B cell (primary cell): ENCODE measurements around the gene SEMA4C. TPM values are rescaled to one million over a fixed set of nuclear protein-coding genes. Genes with fewer than 3 reads are reported as not detected.

Experiments
- ATAC-seq: fragments of 200-7000 bp; cut with Tn5 transposase; one replicate; pipeline ENCODE4 v1.10.0; 2021; ENCODE audit warnings: low read depth, mild to moderate bottlenecking, moderate number of reproducible peaks, moderate library complexity
- CTCF ChIA-PET: fragments of 350-600 bp; sonication (Branson Sonifier 250); formaldehyde crosslinking; loops from one replicate; lab custom pipeline; 2021; ENCODE audit warnings: antibody characterized with exemption, inconsistent platforms; lab: Charles Lee
- POLR2A ChIA-PET: fragments of 350-600 bp; sonication (Branson Sonifier 250); formaldehyde crosslinking; loops from one replicate; lab custom pipeline; 2021; ENCODE audit warnings: antibody characterized with exemption; lab: Charles Lee
- DNase-seq: peaks from one replicate; pipeline ENCODE4 v3.0.0; 2013
- H2AFZ ChIP-seq: 2 replicates; pipeline ENCODE4 v1.6.1; 2012; ENCODE audit warnings: mild to moderate bottlenecking, low read depth, low read length; ENCODE audit not compliant: insufficient read depth, poor library complexity, severe bottlenecking
- H3K27ac ChIP-seq, 2 donors: 1 replicate in 1 of 2; 2 replicates in 1 of 2; pipeline ENCODE4 v1.5.1; 2012 to 2013; ENCODE audit warnings: low read length in 2 of 2, mild to moderate bottlenecking in 2 of 2, moderate library complexity in 1 of 2
- H3K27me3 ChIP-seq, 4 experiments: fragments of 200-600 bp in 1 of 4; sonication (generic) in 1 of 4; replicated peaks in 1 of 4; 1 replicate in 2 of 4; 2 replicates in 2 of 4; pipeline versions ENCODE4 v1.6.1 to v1.7.0; 2013 to 2016; ENCODE audit warnings: low read length in 3 of 4, mild to moderate bottlenecking in 2 of 4, mixed read lengths in 1 of 4, moderate library complexity in 1 of 4; ENCODE audit not compliant: insufficient read depth in 4 of 4, control insufficient read depth in 3 of 4; ENCODE audit errors: control extremely low read depth in 1 of 4
- H3K36me3 ChIP-seq, 2 experiments: replicated peaks in 1 of 2; 1 replicate in 1 of 2; 2 replicates in 1 of 2; pipeline versions ENCODE4 v1.6.1 to v1.7.1; 2013; ENCODE audit warnings: low read length in 1 of 2; ENCODE audit not compliant: insufficient read depth in 2 of 2, control insufficient read depth in 1 of 2; ENCODE audit errors: control extremely low read depth in 1 of 2, extremely low read depth in 1 of 2
- H3K4me1 ChIP-seq, 2 donors: fragments of 200-600 bp in 1 of 2; sonication (generic) in 1 of 2; 1 replicate in 1 of 2; 2 replicates in 1 of 2; pipeline versions ENCODE4 v1.5.1 to v1.6.1; 2013 to 2017; ENCODE audit warnings: low read length in 2 of 2; ENCODE audit not compliant: control insufficient read depth in 2 of 2, insufficient read depth in 2 of 2
- H3K4me2 ChIP-seq: replicated peaks from 2 replicates; pipeline ENCODE3; 2012; ENCODE audit warnings: mild to moderate bottlenecking, low read depth, low read length; ENCODE audit not compliant: poor library complexity, severe bottlenecking
- H3K4me3 ChIP-seq, 5 experiments: fragments of 200-600 bp in 1 of 5; sonication (generic) in 1 of 5; 1 replicate in 3 of 5; 2 replicates in 2 of 5; pipeline versions ENCODE4 v1.5.1 to v1.7.0; 2011 to 2016; ENCODE audit warnings: low read length in 4 of 5, mild to moderate bottlenecking in 4 of 5, low read depth in 2 of 5, control low read depth in 1 of 5, moderate library complexity in 1 of 5; ENCODE audit not compliant: insufficient read depth in 1 of 5; ENCODE audit errors: control extremely low read depth in 1 of 5, extremely low read depth in 1 of 5
- H3K79me2 ChIP-seq: fragments of 200-600 bp; sonication (generic); one replicate; pipeline ENCODE4 v1.6.0; 2016; ENCODE audit warnings: low read length; ENCODE audit not compliant: control insufficient read depth, insufficient read depth
- H3K9ac ChIP-seq: fragments of 200-600 bp; sonication (generic); 2 replicates; pipeline ENCODE4 v1.6.1; 2017; ENCODE audit warnings: mild to moderate bottlenecking, low read length, moderate library complexity
- H3K9me3 ChIP-seq, 3 donors: one replicate each; pipeline versions ENCODE4 v1.6.1 to v1.7.1; 2013; ENCODE audit warnings: low read length in 2 of 3; ENCODE audit not compliant: control insufficient read depth in 2 of 3, insufficient read depth in 1 of 3; ENCODE audit errors: control extremely low read depth in 1 of 3
- H4K20me1 ChIP-seq: 2 replicates; pipeline ENCODE4 v1.6.0; 2012; ENCODE audit warnings: mild to moderate bottlenecking, low read length; ENCODE audit not compliant: insufficient read depth, control insufficient read depth, poor library complexity, severe bottlenecking
- H3K27ac Mint-ChIP-seq: one replicate; pipeline ENCODE4 v1.8.0; 2021; ENCODE audit warnings: mixed read lengths
- H3K27me3 Mint-ChIP-seq: one replicate; pipeline ENCODE4 v1.8.0; 2021; ENCODE audit warnings: mixed read lengths
- H3K4me1 Mint-ChIP-seq: one replicate; pipeline ENCODE4 v1.8.0; 2021; ENCODE audit warnings: mixed read lengths
- H3K4me3 Mint-ChIP-seq: one replicate; pipeline ENCODE4 v1.8.0; 2021; ENCODE audit warnings: mixed read lengths
- H3K9me3 Mint-ChIP-seq: one replicate; pipeline ENCODE4 v1.8.0; 2022; ENCODE audit warnings: mixed read lengths; ENCODE audit not compliant: insufficient read depth
- EZH2 ChIP-seq: IDR thresholded peaks from 2 replicates; pipeline ENCODE4 v1.6.1; 2012; ENCODE audit warnings: borderline replicate concordance, low read depth, mild to moderate bottlenecking, moderate library complexity, low read length; ENCODE audit not compliant: insufficient read depth, poor library complexity, severe bottlenecking
- WGBS: methylation state at CpG from one replicate; pipeline ENCODE4 v1.1.5; 2013; ENCODE audit warnings: missing lambda C conversion rate; ENCODE audit not compliant: insufficient coverage; 5-methylcytosine and 5-hydroxymethylcytosine counted together
- intact Hi-C: fragments of 100-400 bp; cut with micrococcal nuclease; formaldehyde crosslinking; loops from one replicate; pipeline ENCODE4 v1.10.0; 2022
- polyA plus RNA-seq: library from polyadenylated mRNA; depleted of rRNA; stranded (reverse); fragments of >200 nt; gene quantifications from 2 replicates; pipeline ENCODE4 v1.2.3, GENCODE V29; 2012
- total RNA-seq, 2 donors: library from RNA; stranded (reverse); fragments of 120-200 nt in 1 of 2; gene quantifications; 1 replicate in 1 of 2; 2 replicates in 1 of 2; pipeline versions ENCODE4 v1.2.3 to v1.2.4, GENCODE V29; 2013 to 2022
- TF ChIP-seq, protein P1 (sequence below): fragments of 200-600 bp; IDR thresholded peaks from one replicate; pipeline ENCODE4 v1.8.0; 2022; ENCODE audit warnings: antibody characterized with exemption, mild to moderate bottlenecking

The SEMA4C gene
- total and polyA plus RNA-seq, 2 donors (not counting 1 experiment from before 2014, with no cell fraction given) = 0.28 to 0.94 TPM

DNA sequence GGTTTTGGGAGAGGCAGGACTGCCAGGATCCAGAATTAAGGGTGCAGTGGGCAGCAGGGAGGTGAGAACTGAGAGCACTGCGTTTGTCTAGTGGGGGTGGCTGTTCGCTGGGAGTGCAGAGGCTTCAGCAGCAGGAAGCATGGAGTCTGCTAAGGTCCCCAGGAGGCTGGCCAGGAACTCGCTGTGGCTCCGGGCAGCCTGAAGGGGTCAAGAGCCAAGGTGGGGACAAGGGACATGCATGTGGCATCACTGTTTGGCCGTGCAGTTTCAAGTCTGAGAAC, 43.2 kb upstream of the SEMA4C start:
- POLR2A ChIA-PET = no interaction called here
- H3K27me3 Mint-ChIP-seq = peaks cover under 1% of the 10 kb centered on the region
- CTCF ChIA-PET = no interaction called here
- ATAC-seq = no peak
- H4K20me1 ChIP-seq = no peaks in the 10 kb centered on the region
- peaks cover 0 to 8% (median 0%) of the 10 kb centered on the region in 4 experiments for H3K27me3 ChIP-seq
- peaks cover 0 to 12% (median 1%) of the 10 kb centered on the region in 3 donors for H3K9me3 ChIP-seq
- H3K4me3 Mint-ChIP-seq = peak overlapping the region; percentile 70
- TF ChIP-seq EZH2 = no peak
- TF ChIP-seq, protein P1, sequence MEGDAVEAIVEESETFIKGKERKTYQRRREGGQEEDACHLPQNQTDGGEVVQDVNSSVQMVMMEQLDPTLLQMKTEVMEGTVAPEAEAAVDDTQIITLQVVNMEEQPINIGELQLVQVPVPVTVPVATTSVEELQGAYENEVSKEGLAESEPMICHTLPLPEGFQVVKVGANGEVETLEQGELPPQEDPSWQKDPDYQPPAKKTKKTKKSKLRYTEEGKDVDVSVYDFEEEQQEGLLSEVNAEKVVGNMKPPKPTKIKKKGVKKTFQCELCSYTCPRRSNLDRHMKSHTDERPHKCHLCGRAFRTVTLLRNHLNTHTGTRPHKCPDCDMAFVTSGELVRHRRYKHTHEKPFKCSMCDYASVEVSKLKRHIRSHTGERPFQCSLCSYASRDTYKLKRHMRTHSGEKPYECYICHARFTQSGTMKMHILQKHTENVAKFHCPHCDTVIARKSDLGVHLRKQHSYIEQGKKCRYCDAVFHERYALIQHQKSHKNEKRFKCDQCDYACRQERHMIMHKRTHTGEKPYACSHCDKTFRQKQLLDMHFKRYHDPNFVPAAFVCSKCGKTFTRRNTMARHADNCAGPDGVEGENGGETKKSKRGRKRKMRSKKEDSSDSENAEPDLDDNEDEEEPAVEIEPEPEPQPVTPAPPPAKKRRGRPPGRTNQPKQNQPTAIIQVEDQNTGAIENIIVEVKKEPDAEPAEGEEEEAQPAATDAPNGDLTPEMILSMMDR = no peak
- peaks cover 4% of the 10 kb centered on the region for H3K9me3 Mint-ChIP-seq
- H3K36me3 ChIP-seq = no peaks in the 10 kb centered on the region
- DNase-seq = no peak
- intact Hi-C loops = no loop called here
- 65% methylated on average over 5 of the region's 5 CpGs for WGBS
- no peak overlapping the region for H3K4me3 ChIP-seq
- no peaks in the 10 kb centered on the region for H3K79me2 ChIP-seq
- H3K4me2 ChIP-seq = peak overlapping the region; percentile 64
- no peak overlapping the region for H3K9ac ChIP-seq
- peaks cover 24% of the 10 kb centered on the region for H3K4me1 Mint-ChIP-seq
- peaks cover 19 to 21% of the 10 kb centered on the region in 2 donors for H3K4me1 ChIP-seq
- H2AFZ ChIP-seq = peak overlapping the region; percentile 74
- no peak overlapping the region for H3K27ac ChIP-seq
- peak overlapping the region; percentile 34 for H3K27ac Mint-ChIP-seq

- peaks cover 0 to 12% (median 1%) of the 10 kb centered on the region in 3 donors for H3K9me3 ChIP-seq
- H3K36me3 ChIP-seq = no peaks in the 10 kb centered on the region
- CTCF ChIA-PET = no interaction called here
- no peak overlapping the region for H3K9ac ChIP-seq
- intact Hi-C loops = no loop called here
- peak overlapping the region; percentile 34 for H3K27ac Mint-ChIP-seq
- H3K4me1 ChIP-seq = peaks cover 19 to 21% of the 10 kb centered on the region in 2 donors
- ATAC-seq = no peak
- H3K27me3 Mint-ChIP-seq = no peaks in the 10 kb centered on the region
- POLR2A ChIA-PET = no interaction called here
- no peak for DNase-seq
- H3K27ac ChIP-seq = no peak overlapping the region
- peak overlapping the region; percentile 70 for H3K4me3 Mint-ChIP-seq
- peaks cover 0 to 8% (median 0%) of the 10 kb centered on the region in 4 experiments for H3K27me3 ChIP-seq
- H3K79me2 ChIP-seq = no peaks in the 10 kb centered on the region
- H4K20me1 ChIP-seq = no peaks in the 10 kb centered on the region
- no peak overlapping the region for H3K4me3 ChIP-seq
- H3K4me2 ChIP-seq = peak overlapping the region; percentile 64
- H2AFZ ChIP-seq = peak overlapping the region; percentile 74
- H3K4me1 Mint-ChIP-seq = peaks cover 24% of the 10 kb centered on the region
- H3K9me3 Mint-ChIP-seq = peaks cover 4% of the 10 kb centered on the region
- TF ChIP-seq, protein P1 = no peak
- no peak for TF ChIP-seq EZH2
- WGBS = 85% methylated on average over 22 of the region's 22 CpGs
Measured at GRCh38 chr2:96912346-96913116, 42.7 kb upstream of the SEMA4C start.
